KBM-7 (cell line): ENCODE measurements around the gene LCNL1.

ENCODE experiments used
- DNase-seq: peaks from one replicate; pipeline ENCODE4 v3.0.0-alpha.2; 2015
- in situ Hi-C: fragments of 300-500 bp; cut with MboI; formaldehyde crosslinking; loops from 2 replicates; pipeline ENCODE4 v1.14.3; 2020; ENCODE audit warnings: low sequenced_read_pairs, low pct_unique_long_range_greater_than_20kb, mixed read lengths

Gene LCNL1

DNA sequence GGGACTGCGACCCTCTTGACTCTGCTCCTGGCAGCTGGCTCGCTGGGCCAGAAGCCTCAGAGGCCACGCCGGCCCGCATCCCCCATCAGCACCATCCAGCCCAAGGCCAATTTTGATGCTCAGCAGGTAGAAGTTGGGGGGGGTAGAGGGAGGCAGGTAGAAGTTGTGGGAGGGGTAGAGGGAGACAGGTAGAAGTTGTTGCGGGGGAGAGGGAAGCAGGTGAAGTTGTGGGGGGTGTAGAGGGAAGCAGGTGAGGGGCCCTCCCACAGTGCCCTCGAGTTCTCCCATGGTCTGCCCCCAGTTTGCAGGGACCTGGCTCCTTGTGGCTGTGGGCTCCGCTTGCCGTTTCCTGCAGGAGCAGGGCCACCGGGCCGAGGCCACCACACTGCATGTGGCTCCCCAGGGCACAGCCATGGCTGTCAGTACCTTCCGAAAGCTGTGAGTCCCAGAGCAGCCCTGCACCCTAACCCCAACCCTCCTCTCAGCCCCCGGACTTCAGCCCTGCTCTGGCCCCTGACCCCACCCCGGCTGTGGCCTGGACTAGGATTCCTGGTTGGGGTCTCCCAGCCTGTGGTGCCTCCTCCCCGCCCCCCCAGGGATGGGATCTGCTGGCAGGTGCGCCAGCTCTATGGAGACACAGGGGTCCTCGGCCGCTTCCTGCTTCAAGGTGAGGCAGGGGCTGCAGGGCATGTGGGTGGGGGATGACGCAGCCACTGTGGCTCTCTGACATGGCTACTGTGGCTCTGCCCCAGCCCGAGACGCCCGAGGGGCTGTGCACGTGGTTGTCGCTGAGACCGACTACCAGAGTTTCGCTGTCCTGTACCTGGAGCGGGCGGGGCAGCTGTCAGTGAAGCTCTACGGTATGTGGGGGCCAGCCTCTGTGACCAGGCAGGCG lies 37.2 kb upstream of the LCNL1 start:
- no peak for DNase-seq
- in situ Hi-C loops, result no loop called here

DNA sequence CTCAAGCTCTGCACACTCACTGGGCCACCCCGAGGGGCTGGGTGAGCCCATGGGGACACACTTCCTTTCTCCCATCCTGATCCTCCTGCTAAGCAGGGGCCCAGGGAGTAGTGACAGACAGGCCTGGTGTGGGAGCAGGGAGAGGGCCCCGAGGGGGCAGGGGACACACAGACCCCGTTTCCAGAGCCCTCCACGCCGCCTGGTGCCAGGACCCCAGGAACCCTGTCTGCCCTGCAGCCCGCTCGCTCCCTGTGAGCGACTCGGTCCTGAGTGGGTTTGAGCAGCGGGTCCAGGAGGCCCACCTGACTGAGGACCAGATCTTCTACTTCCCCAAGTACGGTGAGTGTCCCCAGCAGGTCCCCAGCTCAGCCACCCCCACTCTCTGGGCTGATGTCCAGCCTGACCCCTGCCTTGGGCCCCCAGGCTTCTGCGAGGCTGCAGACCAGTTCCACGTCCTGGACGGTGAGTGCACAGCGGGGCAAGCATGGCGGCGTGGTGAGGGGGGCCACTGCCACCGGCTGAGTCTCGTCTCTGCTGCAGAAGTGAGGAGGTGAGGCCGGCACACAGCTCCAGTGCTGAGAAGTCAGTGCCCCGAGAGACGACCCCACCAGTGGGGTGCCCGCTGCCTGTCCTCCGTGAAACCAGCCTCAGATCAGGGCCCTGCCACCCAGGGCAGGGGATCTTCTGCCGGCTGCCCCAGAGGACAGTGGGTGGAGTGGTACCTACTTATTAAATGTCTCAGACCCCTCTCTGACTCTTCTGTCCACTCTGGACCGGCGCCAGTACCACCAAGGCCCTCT lies 36.4 kb upstream of the LCNL1 start:
- in situ Hi-C loops, result no loop called here
- DNase-seq, result no peak

DNA sequence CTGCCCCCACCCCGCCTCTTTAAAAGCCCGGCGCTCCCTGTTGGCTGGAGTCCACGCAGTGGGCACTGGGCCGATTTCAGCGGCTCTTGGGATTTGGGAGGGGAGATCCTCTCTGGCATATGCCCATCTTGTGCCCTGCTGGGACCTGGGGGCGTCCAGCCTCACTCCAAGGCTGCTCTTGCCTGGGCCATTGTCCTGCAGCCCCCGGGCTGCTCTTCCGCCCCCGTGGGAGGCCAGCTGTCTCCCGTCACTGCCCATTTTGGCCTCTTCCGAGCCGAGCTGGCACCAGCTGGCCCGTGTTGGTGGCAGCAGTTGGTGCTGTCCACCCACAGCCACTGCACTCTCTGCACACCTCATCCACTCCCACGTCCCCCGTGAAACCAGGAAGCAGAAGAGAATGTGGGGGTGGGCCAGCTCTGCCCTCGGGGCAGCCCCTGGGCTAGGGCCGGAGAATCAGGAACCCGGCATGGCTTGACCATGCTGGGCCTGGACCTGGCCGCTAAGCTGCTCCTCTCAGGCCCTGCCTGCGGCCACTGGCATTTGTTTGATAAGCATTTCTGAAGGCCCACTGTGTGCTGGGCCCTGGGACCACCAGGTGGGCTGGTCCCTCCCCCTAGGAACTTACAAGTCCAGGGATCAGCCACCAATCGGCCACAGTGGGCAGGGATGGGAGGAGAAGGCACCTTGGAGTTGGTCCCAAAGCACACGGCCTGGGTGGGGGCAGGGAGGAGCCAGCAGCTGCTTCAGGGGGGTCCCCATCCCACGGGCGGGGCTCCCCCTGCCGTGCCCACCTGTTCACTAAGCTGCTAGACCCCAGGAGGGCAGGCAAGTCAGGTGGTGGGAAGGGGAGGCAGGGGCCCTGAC lies 35.5 kb upstream of the LCNL1 start:
- DNase-seq, result no peak
- in situ Hi-C loops, result no loop called here

DNA sequence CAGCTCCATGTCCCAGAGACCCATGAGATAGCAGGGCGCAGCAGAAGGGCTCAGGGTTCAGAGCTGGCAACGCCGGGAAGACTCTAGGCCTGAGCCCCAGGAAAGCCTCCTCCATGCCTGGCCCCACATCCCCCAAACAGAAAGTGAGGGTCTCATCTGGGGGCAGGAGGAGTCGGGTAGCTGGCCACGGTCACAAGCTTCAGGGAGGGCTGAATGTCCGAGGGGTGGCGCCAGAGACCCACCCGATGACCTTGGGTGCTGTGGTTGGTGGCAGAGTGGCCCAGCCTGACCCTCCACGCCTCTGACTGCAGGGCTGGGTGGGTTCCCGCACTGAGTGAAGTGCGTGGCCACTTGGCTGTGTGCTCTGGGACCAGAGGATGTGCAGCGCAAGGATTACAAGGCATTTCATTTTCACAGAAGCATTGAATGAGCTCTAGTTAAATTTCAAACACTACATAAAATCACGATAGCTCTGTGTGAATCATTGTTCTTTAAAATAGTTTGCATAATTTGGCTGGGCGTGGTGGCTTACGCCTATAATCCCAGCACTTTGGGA lies 34.8 kb upstream of the LCNL1 start:
- in situ Hi-C loops, result no loop called here
- DNase-seq, result peak; percentile 27

DNA sequence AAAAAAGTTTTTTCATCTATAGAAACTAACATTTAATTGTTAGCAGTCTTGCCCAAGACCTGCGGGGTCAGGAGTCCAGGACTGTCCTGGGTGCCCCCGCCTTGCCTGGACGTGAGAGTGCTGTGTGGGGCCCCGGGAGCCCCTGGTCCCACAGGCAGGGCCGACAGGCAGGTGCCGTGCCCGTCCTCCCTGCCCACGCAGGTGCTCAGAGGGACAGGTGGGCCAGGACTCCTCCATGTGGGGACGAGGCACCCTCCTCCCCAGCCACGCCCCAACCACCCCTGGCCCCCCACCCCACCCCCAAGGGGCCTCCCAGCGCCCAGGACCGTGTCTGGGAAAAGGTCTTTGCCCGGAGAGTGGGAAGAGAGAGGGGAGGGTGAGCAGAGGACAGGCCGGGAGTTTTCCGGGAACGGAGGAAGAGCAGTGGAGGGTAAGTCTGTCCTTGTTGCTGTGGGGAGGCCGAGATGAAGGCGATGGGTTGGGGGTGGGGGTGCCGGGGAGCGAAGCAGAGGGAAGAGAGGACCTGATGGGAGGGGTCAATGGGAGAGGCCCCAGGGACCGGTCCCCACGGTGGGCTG lies 33.5 kb upstream of the LCNL1 start:
- DNase-seq, result no peak
- in situ Hi-C loops, result no loop called here

DNA sequence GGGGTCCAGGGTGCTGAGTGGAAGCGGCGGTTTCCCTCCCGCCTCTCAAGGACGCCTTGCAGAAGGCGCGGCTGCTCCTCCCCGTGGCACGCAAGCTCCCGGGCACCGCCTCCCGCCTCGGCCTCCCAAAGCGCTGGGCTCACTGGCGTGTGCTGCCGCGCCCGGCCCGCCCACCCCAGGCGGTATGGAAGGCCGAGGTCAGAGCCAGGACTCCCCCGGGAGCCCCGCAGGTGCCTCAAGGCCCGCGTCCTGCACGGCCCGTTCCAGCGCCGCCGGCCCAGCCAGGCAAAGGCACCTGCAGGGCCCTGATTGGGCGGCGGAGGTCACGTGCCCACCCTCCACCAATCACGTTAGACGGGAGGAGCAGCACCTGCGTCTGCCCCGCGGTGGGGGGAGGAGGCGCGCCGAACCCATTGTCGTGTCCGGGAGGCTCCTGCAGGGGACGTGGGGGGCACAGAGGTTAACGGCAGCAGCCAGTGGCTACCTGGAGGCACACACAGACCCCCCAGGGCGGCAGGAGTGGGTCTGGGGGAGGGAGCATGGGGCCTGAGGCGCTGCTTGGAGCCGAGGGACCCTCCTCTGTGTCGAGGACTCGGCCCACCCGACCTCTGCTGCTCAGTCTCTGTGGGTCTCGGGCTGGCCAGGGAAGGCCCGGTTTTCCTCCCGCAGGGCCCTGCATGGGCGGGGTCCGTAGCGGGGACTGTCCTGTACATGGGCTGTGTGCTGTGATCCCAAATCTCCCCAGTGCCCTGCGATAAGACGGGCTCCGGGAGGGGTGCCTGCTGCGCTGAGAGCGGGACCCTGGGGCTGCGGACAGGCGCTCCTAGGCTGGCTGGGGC lies 32.8 kb upstream of the LCNL1 start:
- in situ Hi-C loops, result no loop called here
- DNase-seq, result peak; percentile 90

DNA sequence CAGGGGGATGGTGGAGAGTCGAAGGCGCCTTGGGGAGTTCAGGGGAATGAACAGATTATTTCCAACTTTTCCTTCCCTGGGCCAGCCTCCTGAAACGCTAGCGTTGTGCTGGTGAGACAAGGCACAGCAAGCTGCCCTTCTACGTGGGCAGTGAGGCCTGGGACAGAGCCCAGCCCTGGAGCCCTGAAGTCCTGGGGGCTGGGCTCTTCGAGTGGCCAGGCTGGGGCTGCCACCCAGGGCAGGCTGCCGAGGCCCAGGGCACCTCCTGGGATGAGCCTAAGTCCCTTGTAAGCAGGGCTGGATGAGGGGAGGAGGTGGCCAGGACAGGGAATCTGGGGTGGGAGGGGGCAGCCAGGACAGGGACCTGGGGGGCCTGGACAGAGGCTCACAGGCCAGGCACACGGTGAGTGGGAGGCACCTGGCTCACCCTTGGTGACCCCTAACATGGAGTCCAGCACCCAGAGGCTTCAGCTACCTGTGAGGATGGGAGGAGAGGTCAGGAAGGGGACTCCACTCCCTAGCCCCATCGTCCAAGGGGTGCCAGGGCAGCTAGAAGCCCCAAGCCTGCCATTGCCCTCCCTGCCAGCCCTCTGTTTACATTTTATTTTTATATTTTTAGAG lies 32.0 kb upstream of the LCNL1 start:
- in situ Hi-C loops, result no loop called here
- DNase-seq, result no peak

DNA sequence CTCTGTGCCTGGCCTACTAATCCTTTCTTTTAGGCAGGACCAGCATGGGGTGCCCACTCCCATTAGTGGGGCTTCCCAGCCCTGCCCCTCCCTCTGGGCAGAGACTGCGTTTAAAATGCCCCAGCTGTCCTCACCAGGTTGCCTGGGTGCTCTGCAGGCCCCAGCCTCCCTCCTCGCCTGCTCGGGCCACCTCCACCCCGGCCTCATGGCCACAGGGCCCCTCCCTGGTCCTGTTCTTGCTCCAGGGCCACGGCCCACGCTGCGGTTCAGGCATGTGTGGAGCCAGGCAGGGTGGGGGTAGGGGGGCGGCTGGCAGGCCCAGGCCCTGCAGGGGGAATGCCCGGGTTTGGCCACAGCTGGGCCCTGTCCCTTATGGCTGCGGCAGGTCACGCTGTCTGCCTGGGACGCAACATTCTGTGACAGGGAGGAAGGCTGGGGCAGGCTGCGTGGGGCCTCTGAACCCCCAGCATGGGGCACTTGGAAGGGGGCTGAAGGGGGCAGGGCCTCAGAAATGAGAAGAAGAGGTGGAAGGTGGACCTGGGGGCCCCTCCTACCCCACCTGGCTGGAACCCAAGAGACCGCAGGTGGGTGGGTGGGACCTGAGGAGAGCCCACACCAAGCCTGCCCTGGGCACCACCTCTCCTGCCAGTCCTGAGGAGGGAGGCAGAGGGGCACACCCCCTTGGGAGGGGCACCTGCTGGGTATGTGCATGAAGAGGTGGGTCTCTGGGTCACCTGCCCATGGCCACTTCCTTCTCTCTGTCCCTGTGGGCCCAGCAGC lies 31.1 kb upstream of the LCNL1 start, which contains the start of gene LCN12:
Gene LCN12, plus strand, starts transcription at position 733 of the 780 bp plus-strand sequence. CDS start 55 bp downstream, outside the sequence.
- no peak for DNase-seq
- in situ Hi-C loops, result no loop called here

DNA sequence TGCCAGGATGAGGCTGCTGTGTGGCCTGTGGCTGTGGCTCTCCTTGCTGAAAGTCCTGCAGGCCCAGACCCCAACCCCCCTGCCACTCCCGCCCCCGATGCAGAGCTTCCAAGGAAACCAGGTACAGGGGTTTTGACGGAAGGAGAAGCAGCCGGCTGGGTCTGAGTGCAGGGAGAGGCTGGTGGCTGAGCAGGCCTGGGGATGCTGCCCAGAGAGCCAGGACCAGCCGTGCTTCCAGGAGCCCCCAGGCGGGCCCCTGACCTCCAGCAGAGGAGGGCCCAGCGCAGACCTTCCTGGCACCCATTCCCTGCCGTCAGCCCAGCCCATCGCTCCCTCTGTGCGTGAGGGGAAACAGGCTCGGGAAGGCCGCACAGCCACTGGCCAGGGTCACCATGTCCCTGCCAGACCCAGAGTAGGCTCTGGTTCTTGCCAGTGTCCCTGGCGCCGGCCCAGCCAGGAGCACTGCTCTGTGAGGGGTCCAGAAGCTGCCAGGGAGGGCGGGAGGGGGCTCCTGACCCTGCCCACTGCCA lies 30.4 kb upstream of the LCNL1 start:
- in situ Hi-C loops, result no loop called here

DNA sequence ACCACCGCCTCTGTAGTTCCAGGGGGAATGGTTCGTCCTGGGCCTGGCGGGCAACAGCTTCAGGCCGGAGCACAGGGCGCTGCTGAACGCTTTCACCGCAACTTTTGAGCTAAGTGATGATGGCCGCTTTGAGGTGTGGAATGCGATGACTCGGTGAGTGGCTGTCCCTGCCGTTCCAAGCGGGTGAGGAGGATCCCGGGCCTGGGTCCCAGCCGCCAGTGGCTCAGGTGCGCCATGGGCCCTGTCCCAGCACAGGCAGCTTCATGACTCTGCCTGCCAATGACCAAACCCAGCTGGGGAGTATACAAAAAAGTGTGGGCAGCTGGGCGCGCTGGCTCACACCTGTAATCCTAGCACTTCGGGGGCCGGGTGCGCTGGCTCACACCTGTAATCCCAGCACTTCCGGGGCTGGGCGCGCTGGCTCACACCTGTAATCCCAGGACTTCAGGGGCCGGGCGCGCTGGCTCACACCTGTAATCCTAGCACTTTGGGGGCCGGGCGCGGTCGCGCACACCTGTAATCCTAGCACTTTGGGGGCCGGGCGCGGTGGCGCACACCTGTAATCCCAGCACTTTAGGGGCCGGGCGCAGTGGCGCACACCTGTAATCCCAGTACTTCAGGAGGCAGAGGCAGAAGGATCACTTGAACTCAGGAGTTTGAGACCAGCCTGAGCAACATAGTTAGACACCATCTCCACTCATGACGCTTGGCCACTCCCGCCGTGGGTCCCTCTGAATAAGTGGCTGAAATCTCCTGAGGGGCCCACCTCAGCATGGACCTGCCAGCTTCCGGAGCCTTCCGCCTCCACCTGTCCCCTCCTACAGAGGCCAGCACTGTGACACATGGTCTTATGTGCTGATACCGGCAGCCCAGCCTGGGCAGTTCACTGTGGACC lies 29.7 kb upstream of the LCNL1 start:
- no peak for DNase-seq
- in situ Hi-C loops, result no loop called here

More for the DNA sequence above, 30.4 kb upstream of the LCNL1 start:
- no peak for DNase-seq

DNA sequence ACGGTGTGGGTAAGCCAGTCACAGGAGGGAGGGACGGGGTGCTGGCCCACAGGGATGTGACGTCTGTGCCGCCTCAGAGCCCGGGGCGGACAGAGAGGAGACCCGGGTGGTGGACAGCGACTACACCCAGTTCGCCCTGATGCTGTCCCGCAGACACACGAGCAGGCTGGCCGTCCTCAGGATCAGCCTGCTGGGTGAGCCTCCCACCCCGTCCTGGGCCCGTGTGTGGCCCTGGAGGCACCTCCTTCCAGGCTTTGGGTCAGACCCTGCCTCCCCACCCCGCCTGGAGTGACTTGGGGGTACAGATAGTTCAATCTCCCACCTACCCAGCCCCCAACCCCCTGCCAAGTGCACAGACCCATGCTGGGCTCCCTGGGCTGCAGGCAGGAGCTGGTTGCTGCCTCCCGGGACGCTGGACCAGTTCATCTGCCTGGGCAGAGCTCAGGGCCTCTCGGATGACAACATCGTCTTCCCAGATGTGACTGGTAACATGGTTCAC lies 29.0 kb upstream of the LCNL1 start:
- in situ Hi-C loops, result no loop called here
- DNase-seq, result no peak

DNA sequence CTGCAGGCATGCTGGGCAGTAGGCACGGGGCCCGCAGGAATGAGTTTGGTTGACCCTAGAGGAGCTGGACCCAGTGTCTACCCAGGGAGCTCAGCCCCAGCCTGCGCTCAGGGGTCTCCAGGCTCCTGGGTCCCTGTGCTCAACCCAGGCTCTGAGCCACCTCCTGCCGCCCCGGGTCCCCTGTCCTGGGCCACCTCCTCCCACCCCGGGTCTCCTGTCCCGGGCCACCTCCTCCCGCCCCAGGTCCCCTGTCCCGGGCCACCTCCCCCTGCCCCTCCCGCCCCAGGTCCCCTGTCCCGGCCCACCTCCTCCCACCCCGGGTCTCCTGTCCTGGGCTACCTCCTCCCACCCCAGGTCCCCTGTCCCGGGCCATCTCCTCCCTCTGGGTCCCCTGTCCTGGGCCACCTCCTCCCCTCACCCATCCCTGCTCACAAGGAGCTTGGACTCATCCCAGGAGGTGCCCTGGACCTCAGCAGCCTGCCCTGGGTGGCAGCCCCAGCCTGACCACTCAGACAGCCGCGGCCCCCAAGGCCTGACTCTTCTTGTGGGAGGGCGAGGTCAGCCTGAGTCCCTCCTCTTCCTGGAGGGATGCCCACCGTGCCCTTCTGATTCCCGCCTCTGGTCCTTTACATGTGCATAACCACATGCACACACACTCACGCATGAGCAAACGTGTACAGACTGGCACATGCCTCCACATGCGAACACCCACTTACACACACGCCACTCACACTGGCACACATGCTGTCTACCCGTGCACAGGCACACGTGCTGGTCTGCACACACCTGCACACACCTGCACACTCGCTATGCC lies 28.3 kb upstream of the LCNL1 start:
- in situ Hi-C loops, result no loop called here
- no peak for DNase-seq

DNA sequence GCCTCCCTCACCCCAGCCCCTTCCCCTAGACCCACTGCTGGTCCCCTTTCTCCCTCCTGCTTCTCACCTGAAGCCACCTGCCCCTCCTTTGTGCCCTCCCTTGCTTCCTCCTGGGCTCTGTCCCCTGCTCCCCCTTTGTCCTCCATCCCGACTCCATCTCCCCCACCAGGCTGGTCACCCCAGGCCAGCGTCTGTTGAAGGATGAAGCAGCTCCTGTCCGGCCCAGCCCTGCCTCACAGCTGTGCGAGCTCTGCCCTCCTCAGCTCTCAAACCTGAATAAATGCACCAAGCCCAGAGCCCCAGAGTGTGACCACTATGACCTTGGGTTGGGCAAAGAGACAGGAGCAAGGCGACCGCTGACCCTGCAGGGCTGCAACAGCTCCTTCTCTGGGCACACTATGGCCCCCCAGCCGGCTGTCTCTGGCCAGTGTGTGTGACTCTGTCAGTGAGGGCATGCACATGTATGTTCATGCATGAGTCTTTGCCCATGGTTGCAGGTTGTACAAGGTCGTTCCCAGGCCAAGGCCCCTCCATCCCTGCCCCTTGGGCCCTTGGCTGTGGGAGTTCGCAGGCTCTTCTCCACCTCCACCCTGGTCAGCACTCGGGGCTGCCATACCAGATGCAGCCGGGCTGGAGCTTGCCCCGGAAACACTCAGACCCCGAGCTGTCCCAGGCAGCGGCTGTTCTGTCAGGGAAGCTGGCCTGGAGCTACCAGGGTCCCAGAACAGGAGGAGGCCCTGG lies 27.4 kb upstream of the LCNL1 start:
- in situ Hi-C loops, result no loop called here

DNA sequence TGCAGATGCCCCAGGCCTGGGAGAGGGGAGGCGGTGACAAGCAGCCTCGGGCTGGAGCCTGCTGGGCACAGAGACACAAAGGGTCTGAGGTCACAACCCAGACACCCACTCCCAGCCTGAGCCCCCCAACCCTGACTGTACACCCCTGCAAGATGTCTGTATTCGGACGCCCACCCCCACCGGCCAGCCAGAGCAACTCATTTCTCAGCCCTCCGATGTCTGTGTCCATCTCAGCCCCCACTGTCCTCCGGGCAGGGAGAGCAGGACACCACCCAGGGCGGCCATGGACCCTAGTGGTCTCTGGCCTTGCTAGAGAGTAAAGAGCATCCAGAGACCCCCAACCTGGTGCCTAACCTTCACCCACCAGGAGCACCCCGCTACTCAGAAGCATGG lies 26.9 kb upstream of the LCNL1 start:
- no peak for DNase-seq
- in situ Hi-C loops, result no loop called here

More for the DNA sequence above, 27.4 kb upstream of the LCNL1 start:
- no peak for DNase-seq
